Suprapubic skin (tissue), 4 donors: ENCODE data around the gene WDR12.

Experiments used
- CTCF ChIP-seq, 2 donors: fragments of 200-600 bp in 1 of 2; fragments of 450-650 bp in 1 of 2; sonication (generic) in 1 of 2; IDR thresholded peaks; one replicate each; pipeline ENCODE4 v1.5.1; 2016 to 2019; ENCODE audit warnings: antibody characterized with exemption in 2 of 2, mild to moderate bottlenecking in 1 of 2, moderate library complexity in 1 of 2
- EP300 ChIP-seq: sonication (generic); formaldehyde crosslinking; IDR thresholded peaks from one replicate; pipeline ENCODE4 v1.6.1; 2017; ENCODE audit warnings: antibody characterized with exemption
- POLR2A ChIP-seq, 2 donors: fragments of 450-650 bp; IDR thresholded peaks; one replicate each; pipeline ENCODE4 v1.6.1; 2017; ENCODE audit warnings: antibody characterized with exemption in 2 of 2, mild to moderate bottlenecking in 2 of 2, moderate library complexity in 2 of 2
- POLR2AphosphoS5 ChIP-seq, 3 donors: sonication (generic); formaldehyde crosslinking; IDR thresholded peaks; one replicate each; pipeline ENCODE4 v1.6.1; 2017; ENCODE audit warnings: antibody characterized with exemption in 3 of 3

GRCh38 chr2:202871300-202872141 lies 40.0 kb downstream of the WDR12 start, which contains the start of gene ICA1L:
- TF ChIP-seq CTCF (IDR thresholded peaks at IDR 0.05), result no peak
- no peak for TF ChIP-seq POLR2AphosphoS5 (IDR thresholded peaks at IDR 0.05)
- no peak for TF ChIP-seq POLR2A (IDR thresholded peaks at IDR 0.05)
- no peak for TF ChIP-seq EP300
